Measurements from ENCODE around the gene ACAN.

The ACAN gene

GRCh38 chr15:88842156-88842555, 38.9 kb downstream of the ACAN start:
- no peak overlapping the region for H3K27ac ChIP-seq (ENCODE audit: low read depth, low read length)
- no peaks in the 10 kb centered on the region for H3K9me3 ChIP-seq (ENCODE audit: insufficient read depth, low read depth, low read length)
- H3K9ac ChIP-seq (ENCODE audit: low read depth, low read length), result no peak overlapping the region
- H3K27me3 ChIP-seq (ENCODE audit: insufficient read depth, low read length), result no peaks in the 10 kb centered on the region
- no peaks in the 10 kb centered on the region for H3K36me3 ChIP-seq (ENCODE audit: insufficient read depth, low read length)
- 89% methylated on average over 4 of the region's 4 CpGs for WGBS
- no peak overlapping the region for H3K4me3 ChIP-seq (ENCODE audit: low read length)
- no peaks in the 10 kb centered on the region for H3K4me1 ChIP-seq (ENCODE audit: insufficient read depth, low read length)

GRCh38 chr15:88843334-88843733, 40.1 kb downstream of the ACAN start:
- WGBS, result 96% methylated on average over 21 of the region's 21 CpGs
- no peaks in the 10 kb centered on the region for H3K27me3 ChIP-seq (ENCODE audit: insufficient read depth, low read length)

GRCh38 chr15:88844749-88845386, 41.6 kb downstream of the ACAN start:
- Histone ChIP-seq H3K4me3 (ENCODE audit: low read length) (no peak overlapping the region), H3K9ac (ENCODE audit: low read depth, low read length) (no peak overlapping the region), H3K36me3 (ENCODE audit: insufficient read depth, low read length) (no peaks in the 10 kb centered on the region), H3K9me3 (ENCODE audit: insufficient read depth, low read depth, low read length) (no peaks in the 10 kb centered on the region), H3K4me1 (ENCODE audit: insufficient read depth, low read length) (no peaks in the 10 kb centered on the region), H3K27me3 (ENCODE audit: insufficient read depth, low read length) (no peaks in the 10 kb centered on the region), H3K27ac (ENCODE audit: low read depth, low read length) (no peak overlapping the region)
- WGBS, result 81% methylated on average over 5 of the region's 5 CpGs

More at GRCh38 chr15:88843334-88843733, 40.1 kb downstream of the ACAN start:
- no peak overlapping the region for H3K9ac ChIP-seq (ENCODE audit: low read depth, low read length)
- H3K36me3 ChIP-seq (ENCODE audit: insufficient read depth, low read length), result no peaks in the 10 kb centered on the region
- H3K27ac ChIP-seq (ENCODE audit: low read depth, low read length), result no peak overlapping the region
- no peak overlapping the region for H3K4me3 ChIP-seq (ENCODE audit: low read length)
- H3K4me1 ChIP-seq (ENCODE audit: insufficient read depth, low read length), result no peaks in the 10 kb centered on the region
- H3K9me3 ChIP-seq (ENCODE audit: insufficient read depth, low read depth, low read length), result no peaks in the 10 kb centered on the region

- no peak overlapping the region for H3K27ac ChIP-seq (ENCODE audit: low read depth, low read length)
- no peak overlapping the region for H3K9ac ChIP-seq (ENCODE audit: low read depth, low read length)
- no peak overlapping the region for H3K4me3 ChIP-seq (ENCODE audit: low read length)
- H3K36me3 ChIP-seq (ENCODE audit: insufficient read depth, low read length), result no peaks in the 10 kb centered on the region
- H3K27me3 ChIP-seq (ENCODE audit: insufficient read depth, low read length), result no peaks in the 10 kb centered on the region
- H3K9me3 ChIP-seq (ENCODE audit: insufficient read depth, low read depth, low read length), result no peaks in the 10 kb centered on the region
- 93% methylated on average over 15 of the region's 15 CpGs for WGBS
- H3K4me1 ChIP-seq (ENCODE audit: insufficient read depth, low read length), result no peaks in the 10 kb centered on the region
These were observed 42.4 kb downstream of the ACAN start for GRCh38 chr15:88845616-88846015.

GRCh38 chr15:88847144-88847543, 43.9 kb downstream of the ACAN start:
- Histone ChIP-seq H3K4me3 (ENCODE audit: low read length) (no peak overlapping the region), H3K27me3 (ENCODE audit: insufficient read depth, low read length) (no peaks in the 10 kb centered on the region), H3K9ac (ENCODE audit: low read depth, low read length) (no peak overlapping the region), H3K27ac (ENCODE audit: low read depth, low read length) (no peak overlapping the region), H3K4me1 (ENCODE audit: insufficient read depth, low read length) (no peaks in the 10 kb centered on the region), H3K36me3 (ENCODE audit: insufficient read depth, low read length) (no peaks in the 10 kb centered on the region), H3K9me3 (ENCODE audit: insufficient read depth, low read depth, low read length) (no peaks in the 10 kb centered on the region)
- 88% methylated on average over 20 of the region's 20 CpGs for WGBS

GRCh38 chr15:88848203-88848602, 45.0 kb downstream of the ACAN start:
- no peaks in the 10 kb centered on the region for H3K27me3 ChIP-seq (ENCODE audit: insufficient read depth, low read length)
- H3K27ac ChIP-seq (ENCODE audit: low read depth, low read length), result no peak overlapping the region
- H3K9me3 ChIP-seq (ENCODE audit: insufficient read depth, low read depth, low read length), result no peaks in the 10 kb centered on the region
- H3K36me3 ChIP-seq (ENCODE audit: insufficient read depth, low read length), result no peaks in the 10 kb centered on the region
- no peaks in the 10 kb centered on the region for H3K4me1 ChIP-seq (ENCODE audit: insufficient read depth, low read length)
- H3K4me3 ChIP-seq (ENCODE audit: low read length), result no peak overlapping the region
- 91% methylated on average over 3 of the region's 3 CpGs for WGBS
- no peak overlapping the region for H3K9ac ChIP-seq (ENCODE audit: low read depth, low read length)

GRCh38 chr15:88849376-88850072, 46.3 kb downstream of the ACAN start:
- Histone ChIP-seq H3K36me3 (ENCODE audit: insufficient read depth, low read length) (no peaks in the 10 kb centered on the region), H3K27ac (ENCODE audit: low read depth, low read length) (no peak overlapping the region), H3K9ac (ENCODE audit: low read depth, low read length) (no peak overlapping the region), H3K4me1 (ENCODE audit: insufficient read depth, low read length) (no peaks in the 10 kb centered on the region), H3K27me3 (ENCODE audit: insufficient read depth, low read length) (no peaks in the 10 kb centered on the region), H3K9me3 (ENCODE audit: insufficient read depth, low read depth, low read length) (peaks cover 4% of the 10 kb centered on the region; the same call in 1 of the 2 replicates), H3K4me3 (ENCODE audit: low read length) (no peak overlapping the region)
- 95% methylated on average over 22 of the region's 22 CpGs for WGBS

- Histone ChIP-seq H3K27me3 (ENCODE audit: insufficient read depth, low read length) (no peaks in the 10 kb centered on the region), H3K27ac (ENCODE audit: low read depth, low read length) (no peak overlapping the region), H3K9me3 (ENCODE audit: insufficient read depth, low read depth, low read length) (peaks cover 16% of the 10 kb centered on the region), H3K9ac (ENCODE audit: low read depth, low read length) (no peak overlapping the region), H3K36me3 (ENCODE audit: insufficient read depth, low read length) (no peaks in the 10 kb centered on the region), H3K4me1 (ENCODE audit: insufficient read depth, low read length) (no peaks in the 10 kb centered on the region), H3K4me3 (ENCODE audit: low read length) (no peak overlapping the region)
These were observed 49.2 kb downstream of the ACAN start for GRCh38 chr15:88852476-88852875.

- Histone ChIP-seq H3K9me3 (ENCODE audit: insufficient read depth, low read depth, low read length) (peaks cover 16% of the 10 kb centered on the region), H3K27me3 (ENCODE audit: insufficient read depth, low read length) (no peaks in the 10 kb centered on the region), H3K4me1 (ENCODE audit: insufficient read depth, low read length) (no peaks in the 10 kb centered on the region), H3K36me3 (ENCODE audit: insufficient read depth, low read length) (no peaks in the 10 kb centered on the region), H3K27ac (ENCODE audit: low read depth, low read length) (no peak overlapping the region), H3K9ac (ENCODE audit: low read depth, low read length) (no peak overlapping the region), H3K4me3 (ENCODE audit: low read length) (no peak overlapping the region)
- WGBS, result 93% methylated on average over 11 of the region's 11 CpGs
These were observed 55.7 kb downstream of the ACAN start for GRCh38 chr15:88858934-88859333.

- no peaks in the 10 kb centered on the region for H3K27me3 ChIP-seq (ENCODE audit: insufficient read depth, low read length)
- H3K36me3 ChIP-seq (ENCODE audit: insufficient read depth, low read length), result no peaks in the 10 kb centered on the region
- no peaks in the 10 kb centered on the region for H3K4me1 ChIP-seq (ENCODE audit: insufficient read depth, low read length)
- H3K9ac ChIP-seq (ENCODE audit: low read depth, low read length), result no peak overlapping the region
- peaks cover 12% of the 10 kb centered on the region for H3K9me3 ChIP-seq (ENCODE audit: insufficient read depth, low read depth, low read length)
- WGBS, result 85% methylated on average over 7 of the region's 7 CpGs
- no peak overlapping the region for H3K27ac ChIP-seq (ENCODE audit: low read depth, low read length)
- H3K4me3 ChIP-seq (ENCODE audit: low read length), result no peak overlapping the region
These were observed 56.3 kb downstream of the ACAN start for GRCh38 chr15:88859550-88859949.

GRCh38 chr15:88860212-88860611, 57.0 kb downstream of the ACAN start:
- Histone ChIP-seq H3K27ac (ENCODE audit: low read depth, low read length) (no peak overlapping the region), H3K27me3 (ENCODE audit: insufficient read depth, low read length) (no peaks in the 10 kb centered on the region), H3K9me3 (ENCODE audit: insufficient read depth, low read depth, low read length) (peaks cover 5% of the 10 kb centered on the region; the same call in 1 of the 2 replicates), H3K4me1 (ENCODE audit: insufficient read depth, low read length) (peaks cover under 1% of the 10 kb centered on the region; the same call in 1 of the 2 replicates), H3K36me3 (ENCODE audit: insufficient read depth, low read length) (no peaks in the 10 kb centered on the region), H3K9ac (ENCODE audit: low read depth, low read length) (no peak overlapping the region), H3K4me3 (ENCODE audit: low read length) (no peak overlapping the region)
- WGBS, result 83% methylated on average over 7 of the region's 7 CpGs
